Retinal pigment epithelial cell (primary cell): ENCODE results near the gene OR10A5.
A peak's percentile ranks its signal among the peaks of the same experiment; 100 is the strongest.
"Not testable (repeated sequence)": the region's sequence is repeated elsewhere in the genome, so short reads cannot be mapped to it uniquely, and the experiment has no call there.

Experiments used
- DNase-seq: peaks from one replicate; pipeline ENCODE4 v3.0.0-alpha.2; 2010; ENCODE audit warnings: low read depth
- H3K4me3 ChIP-seq: 2 replicates; pipeline ENCODE4 v1.5.1; 2011; ENCODE audit warnings: mild to moderate bottlenecking, low read length, control low read depth, moderate library complexity
- TF ChIP-seq, protein P1 (sequence below): conservative IDR thresholded peaks from 2 replicates; pipeline ENCODE4 v1.5.1; 2011; ENCODE audit warnings: low read depth, low read length, control low read depth, inconsistent platforms

The OR10A5 gene, protein sequence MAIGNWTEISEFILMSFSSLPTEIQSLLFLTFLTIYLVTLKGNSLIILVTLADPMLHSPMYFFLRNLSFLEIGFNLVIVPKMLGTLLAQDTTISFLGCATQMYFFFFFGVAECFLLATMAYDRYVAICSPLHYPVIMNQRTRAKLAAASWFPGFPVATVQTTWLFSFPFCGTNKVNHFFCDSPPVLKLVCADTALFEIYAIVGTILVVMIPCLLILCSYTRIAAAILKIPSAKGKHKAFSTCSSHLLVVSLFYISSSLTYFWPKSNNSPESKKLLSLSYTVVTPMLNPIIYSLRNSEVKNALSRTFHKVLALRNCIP

GRCh38 chr11:6845383-6845782 lies at the start of gene OR10A5:
TSS of gene OR10A5 (plus strand) at chr11:6845683. CDS start at chr11:6845683, 0 bp downstream.
- DNase-seq: no peak
- TF ChIP-seq, protein P1, sequence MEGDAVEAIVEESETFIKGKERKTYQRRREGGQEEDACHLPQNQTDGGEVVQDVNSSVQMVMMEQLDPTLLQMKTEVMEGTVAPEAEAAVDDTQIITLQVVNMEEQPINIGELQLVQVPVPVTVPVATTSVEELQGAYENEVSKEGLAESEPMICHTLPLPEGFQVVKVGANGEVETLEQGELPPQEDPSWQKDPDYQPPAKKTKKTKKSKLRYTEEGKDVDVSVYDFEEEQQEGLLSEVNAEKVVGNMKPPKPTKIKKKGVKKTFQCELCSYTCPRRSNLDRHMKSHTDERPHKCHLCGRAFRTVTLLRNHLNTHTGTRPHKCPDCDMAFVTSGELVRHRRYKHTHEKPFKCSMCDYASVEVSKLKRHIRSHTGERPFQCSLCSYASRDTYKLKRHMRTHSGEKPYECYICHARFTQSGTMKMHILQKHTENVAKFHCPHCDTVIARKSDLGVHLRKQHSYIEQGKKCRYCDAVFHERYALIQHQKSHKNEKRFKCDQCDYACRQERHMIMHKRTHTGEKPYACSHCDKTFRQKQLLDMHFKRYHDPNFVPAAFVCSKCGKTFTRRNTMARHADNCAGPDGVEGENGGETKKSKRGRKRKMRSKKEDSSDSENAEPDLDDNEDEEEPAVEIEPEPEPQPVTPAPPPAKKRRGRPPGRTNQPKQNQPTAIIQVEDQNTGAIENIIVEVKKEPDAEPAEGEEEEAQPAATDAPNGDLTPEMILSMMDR: no peak
- H3K4me3 ChIP-seq: no peak within 1 kb of the TSS

GRCh38 chr11:6799402-6799801 lies 46.1 kb upstream of the OR10A5 start, which contains the start of gene OR6A2:
TSS of gene OR6A2 (minus strand) at chr11:6799689. CDS start at chr11:6795708, 3,981 bp downstream.
- no peak within 1 kb of the TSS for H3K4me3 ChIP-seq
- DNase-seq: no peak

DNA sequence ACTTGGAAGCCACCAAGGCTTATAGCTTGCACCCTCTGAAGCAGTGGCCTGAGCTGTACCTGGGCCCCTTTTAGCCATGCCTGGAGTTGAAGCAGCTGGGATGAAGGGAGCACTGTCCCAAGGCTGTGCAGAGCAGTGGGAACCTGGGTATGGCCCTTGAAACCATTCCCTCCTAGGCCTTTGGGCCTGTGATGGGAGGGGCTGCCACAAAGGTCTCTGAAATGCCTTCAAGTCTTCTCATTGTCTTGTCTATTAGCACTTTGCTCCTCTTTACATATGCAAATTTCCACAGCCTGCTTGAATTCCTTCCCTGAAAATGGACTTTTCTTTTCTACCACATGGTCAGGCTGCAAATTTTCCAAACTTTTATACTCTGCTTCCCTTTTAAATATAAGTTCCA lies 44.4 kb upstream of the OR10A5 start:
- DNase-seq, H3K4me3 ChIP-seq: not testable (repeated sequence)

More at GRCh38 chr11:6799402-6799801, 46.1 kb upstream of the OR10A5 start, which contains the start of gene OR6A2:
- TF ChIP-seq, protein P1: no peak

GRCh38 chr11:6812390-6813005 lies 33.0 kb upstream of the OR10A5 start:
- no peak for DNase-seq
- no peak overlapping the region for H3K4me3 ChIP-seq
- TF ChIP-seq, protein P1: peak; percentile 97

DNA sequence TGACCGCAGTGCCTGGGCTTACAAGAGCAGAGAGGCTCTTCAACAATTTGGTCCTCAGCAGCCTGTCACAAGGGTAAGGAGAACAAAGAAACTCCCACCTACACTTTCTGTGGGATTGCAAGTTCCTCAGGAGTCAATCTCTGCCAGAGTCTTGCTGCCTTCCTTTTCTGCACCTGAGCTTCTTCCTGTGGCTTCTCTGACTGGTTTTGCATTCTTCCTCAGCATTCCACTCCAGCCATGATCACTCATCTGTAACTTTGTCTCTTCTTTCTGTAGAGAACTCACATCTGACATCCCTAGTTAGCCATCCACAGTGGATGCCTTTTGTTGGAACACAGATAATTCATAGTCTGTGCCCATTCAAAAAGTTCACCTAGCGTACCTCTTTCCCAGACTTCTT lies 31.8 kb upstream of the OR10A5 start:
- TF ChIP-seq, protein P1: no peak
- H3K4me3 ChIP-seq: no peak overlapping the region
- DNase-seq: no peak

- no peak for DNase-seq
- TF ChIP-seq, protein P1: no peak
- no peak overlapping the region for H3K4me3 ChIP-seq
These were observed 27.8 kb upstream of the OR10A5 start for GRCh38 chr11:6817694-6818093.

- DNase-seq: no peak
- TF ChIP-seq, protein P1: no peak
- no peak overlapping the region for H3K4me3 ChIP-seq
These were observed 26.5 kb upstream of the OR10A5 start for GRCh38 chr11:6818967-6819366.
